Keratinocyte (primary cell): ENCODE measurements around the gene HDAC1. TPM values are rescaled to one million over a fixed set of nuclear protein-coding genes. Genes with fewer than 3 reads are reported as not detected.
A peak's percentile ranks its signal among the peaks of the same experiment; 100 is the strongest.

Experiments
- DNase-seq: peaks from one replicate; pipeline ENCODE4 v3.0.0-alpha.2; 2011; ENCODE audit warnings: low read depth, missing footprints, low spot score
- FAIRE-seq: peaks from 2 replicates; lab custom pipeline; 2011; peaks lifted over from hg19 to GRCh38; lab: Jason Lieb, UNC
- H2AFZ ChIP-seq: 2 replicates; pipeline ENCODE4 v1.6.0; 2012; ENCODE audit warnings: low read length, control low read depth, inconsistent platforms; ENCODE audit not compliant: control insufficient read depth
- H3K27ac ChIP-seq: 2 replicates; pipeline ENCODE4 v1.5.1; 2011; ENCODE audit warnings: low read length; ENCODE audit not compliant: control insufficient read depth, insufficient read depth
- H3K27me3 ChIP-seq: 3 replicates; pipeline ENCODE4 v1.6.0; 2011; ENCODE audit warnings: low read length; ENCODE audit not compliant: control insufficient read depth, insufficient read depth; ENCODE audit errors: extremely low read depth
- H3K36me3 ChIP-seq, 2 experiments: 2 replicates in 1 of 2; 3 replicates in 1 of 2; pipeline ENCODE4 v1.5.1; 2011; ENCODE audit warnings: low read length in 2 of 2, mild to moderate bottlenecking in 1 of 2; ENCODE audit not compliant: control insufficient read depth in 2 of 2, insufficient read depth in 2 of 2; ENCODE audit errors: extremely low read depth in 1 of 2
- H3K4me1 ChIP-seq: 3 replicates; pipeline ENCODE4 v1.5.1; 2011; ENCODE audit warnings: low read length; ENCODE audit not compliant: control insufficient read depth, insufficient read depth; ENCODE audit errors: extremely low read depth
- H3K4me2 ChIP-seq: 3 replicates; pipeline ENCODE4 v1.6.0; 2011; ENCODE audit warnings: low read depth, low read length; ENCODE audit not compliant: control insufficient read depth, insufficient read depth; ENCODE audit errors: extremely low read depth
- H3K4me3 ChIP-seq, 3 experiments: fragments of 200-600 bp in 1 of 3; sonication (generic) in 1 of 3; 2 replicates in 2 of 3; 3 replicates in 1 of 3; pipeline ENCODE4 v1.5.1; 2011 to 2016; ENCODE audit warnings: low read length in 3 of 3, mild to moderate bottlenecking in 3 of 3, control low read depth in 2 of 3, inconsistent platforms in 1 of 3, low read depth in 1 of 3, mixed read lengths in 1 of 3, mixed run types in 1 of 3, moderate library complexity in 1 of 3; ENCODE audit not compliant: control insufficient read depth in 2 of 3, insufficient read depth in 2 of 3; ENCODE audit errors: extremely low read depth in 1 of 3
- H3K79me2 ChIP-seq: 2 replicates; pipeline ENCODE4 v1.6.0; 2012; ENCODE audit warnings: low read length; ENCODE audit not compliant: control insufficient read depth, insufficient read depth
- H3K9ac ChIP-seq: 3 replicates; pipeline ENCODE4 v1.6.0; 2011; ENCODE audit warnings: low read length; ENCODE audit not compliant: control insufficient read depth, insufficient read depth; ENCODE audit errors: extremely low read depth
- H3K9me1 ChIP-seq: 3 replicates; pipeline ENCODE4 v1.6.0; 2011; ENCODE audit warnings: low read length; ENCODE audit not compliant: control insufficient read depth, insufficient read depth; ENCODE audit errors: extremely low read depth
- H3K9me3 ChIP-seq: 2 replicates; pipeline ENCODE4 v1.5.1; 2012; ENCODE audit warnings: low read depth, low read length; ENCODE audit not compliant: control insufficient read depth
- H4K20me1 ChIP-seq: 3 replicates; pipeline ENCODE4 v1.6.0; 2011; ENCODE audit warnings: low read length; ENCODE audit not compliant: control insufficient read depth, insufficient read depth; ENCODE audit errors: extremely low read depth
- EZH2 ChIP-seq: IDR thresholded peaks from one replicate; pipeline ENCODE4 v1.6.1; 2012; ENCODE audit warnings: inconsistent platforms, mild to moderate bottlenecking, low read length, moderate library complexity
- dilution Hi-C: fragments of 300-500 bp; cut with MboI; formaldehyde crosslinking; loops from one replicate; pipeline ENCODE4 v1.7.0; 2020; ENCODE audit warnings: low sequenced_read_pairs; ENCODE audit not compliant: extremely low pct_ligation_motif_present
- polyA plus RNA-seq, 5 experiments: library from polyadenylated mRNA; depleted of rRNA in 3 of 5; stranded (reverse) in 3 of 5; stranded (forward) in 1 of 5; unstranded in 1 of 5; fragments of >200 nt; gene quantifications; 1 replicate in 1 of 5; 2 replicates in 3 of 5; 3 replicates in 1 of 5; pipeline versions ENCODE4 v1.2.1 to v1.2.3, GENCODE V29; 2011 to 2012; ENCODE audit warnings: missing spikeins in 2 of 5, low read depth in 1 of 5, low replicate concordance in 1 of 5
- TF ChIP-seq, protein P1 (sequence below), 3 experiments: IDR thresholded peaks in 1 of 3; conservative IDR thresholded peaks in 1 of 3; optimal IDR thresholded peaks in 1 of 3; 2 replicates in 2 of 3; 3 replicates in 1 of 3; pipeline versions ENCODE3 to v1.5.1; 2011; ENCODE audit warnings: low read length in 3 of 3, mild to moderate bottlenecking in 3 of 3, moderate library complexity in 2 of 3, control low read depth in 1 of 3, inconsistent platforms in 1 of 3; ENCODE audit not compliant: insufficient read depth in 2 of 3; ENCODE audit errors: extremely low read depth in 1 of 3

HDAC1 gene
- polyA plus RNA-seq, 1 donor (not counting 4 experiments of a cell fraction or from before 2014, with no cell fraction given) = 198 TPM

DNA sequence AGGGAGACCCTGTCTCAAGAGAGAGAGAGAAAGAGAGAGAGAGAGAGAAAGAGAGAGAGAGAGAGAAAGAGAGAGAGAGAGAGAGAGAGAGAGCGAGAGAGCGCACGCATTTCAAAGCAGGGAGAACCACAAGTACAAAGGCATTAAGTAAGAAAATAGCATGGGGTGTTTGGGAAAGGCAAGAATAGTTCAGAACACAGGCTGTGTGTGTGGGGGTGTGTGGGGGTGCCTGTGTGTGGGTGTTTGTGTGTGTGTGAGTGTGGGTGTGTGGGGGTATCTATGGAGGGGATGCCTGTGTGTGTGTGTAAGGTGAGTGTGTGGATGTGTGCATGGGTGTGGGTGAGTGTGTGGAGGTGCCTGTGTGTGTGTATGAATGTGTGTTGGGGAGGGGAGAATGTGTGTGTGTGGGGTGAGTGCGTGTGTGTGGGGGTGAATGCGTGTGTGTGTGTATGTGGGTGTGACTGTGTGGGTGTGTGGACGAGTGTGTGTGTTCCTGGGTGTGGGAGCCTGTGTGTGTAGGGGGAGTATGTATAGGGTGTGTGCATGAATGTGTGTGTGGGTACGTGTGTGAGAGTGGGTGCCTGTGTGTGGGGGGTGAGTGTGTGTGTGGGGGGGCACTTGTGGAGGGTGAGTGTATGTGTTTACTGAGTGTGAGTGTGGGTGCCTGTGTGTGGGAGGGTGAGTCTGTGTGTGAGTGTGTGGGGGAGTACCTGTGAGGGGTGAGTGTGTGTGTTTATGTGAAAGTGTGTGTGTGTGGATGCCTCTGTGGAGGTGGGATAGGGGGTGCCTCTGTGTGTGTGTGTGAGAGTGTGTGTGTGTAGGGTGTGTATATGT, 19.1 kb upstream of the HDAC1 start:
- Histone ChIP-seq H3K4me3 (no peak overlapping the region), H3K36me3 (no peaks in the 10 kb centered on the region), H3K27ac (no peak overlapping the region), H3K27me3 (peaks cover 10% of the 10 kb centered on the region), H2AFZ (peak overlapping the region; percentile 54), H3K9me1 (no peaks in the 10 kb centered on the region), H4K20me1 (no peaks in the 10 kb centered on the region), H3K4me1 (peaks cover 13% of the 10 kb centered on the region), H3K9ac (peak overlapping the region; percentile 25), H3K4me2 (peak overlapping the region; percentile 55), H3K9me3 (no peaks in the 10 kb centered on the region), H3K79me2 (no peaks in the 10 kb centered on the region)
- DNase-seq (no peak), FAIRE-seq (no peak)
- dilution Hi-C loops = no loop called here
- no peak for TF ChIP-seq EZH2
- TF ChIP-seq, protein P1, sequence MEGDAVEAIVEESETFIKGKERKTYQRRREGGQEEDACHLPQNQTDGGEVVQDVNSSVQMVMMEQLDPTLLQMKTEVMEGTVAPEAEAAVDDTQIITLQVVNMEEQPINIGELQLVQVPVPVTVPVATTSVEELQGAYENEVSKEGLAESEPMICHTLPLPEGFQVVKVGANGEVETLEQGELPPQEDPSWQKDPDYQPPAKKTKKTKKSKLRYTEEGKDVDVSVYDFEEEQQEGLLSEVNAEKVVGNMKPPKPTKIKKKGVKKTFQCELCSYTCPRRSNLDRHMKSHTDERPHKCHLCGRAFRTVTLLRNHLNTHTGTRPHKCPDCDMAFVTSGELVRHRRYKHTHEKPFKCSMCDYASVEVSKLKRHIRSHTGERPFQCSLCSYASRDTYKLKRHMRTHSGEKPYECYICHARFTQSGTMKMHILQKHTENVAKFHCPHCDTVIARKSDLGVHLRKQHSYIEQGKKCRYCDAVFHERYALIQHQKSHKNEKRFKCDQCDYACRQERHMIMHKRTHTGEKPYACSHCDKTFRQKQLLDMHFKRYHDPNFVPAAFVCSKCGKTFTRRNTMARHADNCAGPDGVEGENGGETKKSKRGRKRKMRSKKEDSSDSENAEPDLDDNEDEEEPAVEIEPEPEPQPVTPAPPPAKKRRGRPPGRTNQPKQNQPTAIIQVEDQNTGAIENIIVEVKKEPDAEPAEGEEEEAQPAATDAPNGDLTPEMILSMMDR (optimal IDR thresholded peaks at IDR 0.05 in 1 of 3, IDR thresholded peaks at IDR 0.05 in 1 of 3, conservative IDR thresholded peaks at IDR 0.05 in 1 of 3; ENCODE audit: extremely low read depth in 1 of 3, insufficient read depth in 2 of 3, low read length in 3 of 3) = no peak

DNA sequence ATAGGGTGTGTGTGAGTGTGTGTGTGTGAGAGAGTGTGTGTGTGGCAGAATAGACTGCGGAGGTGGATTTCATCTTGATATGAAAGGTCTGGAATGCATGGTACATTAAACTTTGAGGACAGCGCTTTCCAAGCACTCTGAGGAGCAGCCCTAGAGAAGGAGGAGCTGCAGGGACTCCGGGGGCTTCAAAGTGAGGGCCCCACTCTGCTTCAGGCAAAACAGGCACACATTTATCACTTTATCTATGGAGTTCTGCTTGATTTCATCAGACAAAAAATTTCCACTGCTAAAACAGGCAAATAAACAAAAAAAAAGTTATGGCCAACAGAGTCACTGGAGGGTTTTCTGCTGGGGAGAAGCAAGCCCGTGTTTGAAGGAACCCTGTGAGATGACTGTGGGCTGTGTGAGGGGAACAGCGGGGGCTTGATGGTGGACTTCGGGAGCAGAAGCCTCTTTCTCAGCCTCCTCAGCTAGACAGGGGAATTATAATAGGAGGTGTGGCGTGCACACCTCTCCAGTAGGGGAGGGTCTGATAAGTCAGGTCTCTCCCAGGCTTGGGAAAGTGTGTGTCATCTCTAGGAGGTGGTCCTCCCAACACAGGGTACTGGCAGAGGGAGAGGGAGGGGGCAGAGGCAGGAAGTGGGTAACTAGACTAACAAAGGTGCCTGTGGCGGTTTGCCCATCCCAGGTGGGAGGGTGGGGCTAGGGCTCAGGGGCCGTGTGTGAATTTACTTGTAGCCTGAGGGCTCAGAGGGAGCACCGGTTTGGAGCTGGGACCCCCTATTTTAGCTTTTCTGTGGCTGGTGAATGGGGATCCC, 18.3 kb upstream of the HDAC1 start:
- H3K9ac ChIP-seq = peak overlapping the region; percentile 25
- H3K4me3 ChIP-seq = peak overlapping the region in 1 of 3 experiments; percentile 31
- H3K27me3 ChIP-seq = peaks cover 10% of the 10 kb centered on the region
- H4K20me1 ChIP-seq = no peaks in the 10 kb centered on the region
- no peaks in the 10 kb centered on the region for H3K79me2 ChIP-seq
- peak; percentile 86 for FAIRE-seq
- DNase-seq = peak; percentile 71
- no peak overlapping the region for H3K27ac ChIP-seq
- TF ChIP-seq, protein P1 (optimal IDR thresholded peaks at IDR 0.05 in 1 of 3, IDR thresholded peaks at IDR 0.05 in 1 of 3, conservative IDR thresholded peaks at IDR 0.05 in 1 of 3; ENCODE audit: extremely low read depth in 1 of 3, insufficient read depth in 2 of 3, low read length in 3 of 3) = no peak
- TF ChIP-seq EZH2 = no peak
- peak overlapping the region; percentile 55 for H3K4me2 ChIP-seq
- H3K9me1 ChIP-seq = no peaks in the 10 kb centered on the region
- H2AFZ ChIP-seq = peak overlapping the region; percentile 54
- H3K36me3 ChIP-seq = no peaks in the 10 kb centered on the region
- dilution Hi-C loops = no loop called here
- H3K4me1 ChIP-seq = peaks cover 13% of the 10 kb centered on the region
- H3K9me3 ChIP-seq = no peaks in the 10 kb centered on the region
